K562 (cell line): ENCODE measurements around the gene PKHD1. TPM values are rescaled to one million over a fixed set of nuclear protein-coding genes. Genes with fewer than 3 reads are reported as not detected.

Experiments
- CREB3L1 ChIP-seq: fragments of 450-650 bp; IDR thresholded peaks from 2 replicates; pipeline ENCODE4 v1.6.1; 2014; ENCODE audit warnings: low read depth, mild to moderate bottlenecking, moderate library complexity, borderline replicate concordance
- HBP1 ChIP-seq: fragments of 450-650 bp; formaldehyde crosslinking; IDR thresholded peaks from 2 replicates; pipeline ENCODE4 v1.4.0; 2022; ENCODE audit warnings: missing genetic modification characterization
- HES1 ChIP-seq: fragments of 450-650 bp; IDR thresholded peaks from 2 replicates; pipeline ENCODE4 v1.6.1; 2016; ENCODE audit warnings: low read depth, mild to moderate bottlenecking, moderate library complexity
- PRPF4 ChIP-seq: fragments of 200-400 bp; formaldehyde crosslinking; IDR thresholded peaks from one replicate; pipeline ENCODE4 v1.6.1; 2017; ENCODE audit warnings: low read length, low read depth, mild to moderate bottlenecking; ENCODE audit not compliant: insufficient read depth, poor library complexity, severe bottlenecking
- RBBP5 ChIP-seq: fragments of 200-600 bp; sonication (generic); IDR thresholded peaks from 2 replicates; pipeline ENCODE4 v1.6.1; 2012; ENCODE audit warnings: borderline replicate concordance, mild to moderate bottlenecking, low read length, control low read depth, inconsistent platforms; ENCODE audit not compliant: insufficient read depth, poor library complexity, severe bottlenecking
- RBM14 ChIP-seq: fragments of 200-400 bp; formaldehyde crosslinking; IDR thresholded peaks from 2 replicates; pipeline ENCODE4 v1.6.1; 2018; ENCODE audit warnings: low read depth, mild to moderate bottlenecking, low read length, moderate library complexity, borderline replicate concordance; ENCODE audit not compliant: insufficient read depth
- TAF7 ChIP-seq: fragments of 450-650 bp; IDR thresholded peaks from 2 replicates; pipeline ENCODE4 v1.6.1; 2016; ENCODE audit warnings: missing genetic modification characterization, missing compliant biosample characterization
- ZFPM2 ChIP-seq: fragments of 250-450 bp; sonication (Bioruptor Pico); IDR thresholded peaks from 2 replicates; pipeline ENCODE4 v1.5.1; 2022; ENCODE audit warnings: mild to moderate bottlenecking
- ZNF436 ChIP-seq: fragments of 250-450, 450-650 bp; sonication (Bioruptor Pico); formaldehyde crosslinking; IDR thresholded peaks from 2 replicates; pipeline ENCODE4 v1.7.0; 2020; ENCODE audit warnings: mild to moderate bottlenecking
- polyA plus RNA-seq, 8 experiments: library from polyadenylated mRNA; depleted of rRNA in 4 of 8; stranded (reverse) in 5 of 8; unstranded in 3 of 8; fragments of >200 nt; fragmentation: Nextera tagmentation in 2 of 8; fragmentation: Illumina TruSeq in 1 of 8; extraction: Ambion mirVana in 2 of 8; extraction: Trizol in 1 of 8; gene quantifications; 2 replicates each; pipeline versions ENCODE4 v1.2.1 to v1.2.3, GENCODE V29; 2011 to 2014; ENCODE audit warnings: inconsistent platforms in 1 of 8, missing spikeins in 1 of 8
- total RNA-seq, 7 experiments: library from RNA; depleted of rRNA in 6 of 7; stranded (reverse); fragments of >200 nt in 6 of 7; fragmentation: Illumina TruSeq in 2 of 7; extraction: Trizol in 2 of 7; gene quantifications; 2 replicates each; pipeline versions ENCODE4 v1.2.1 to v1.2.3, GENCODE V29; 2011 to 2021; ENCODE audit warnings: low replicate concordance in 1 of 7

Gene PKHD1
- total and polyA plus RNA-seq, 9 of the 15 experiments (the other 6 are each of a cell fraction or from before 2014, with no cell fraction given) = 0.01 to 0.04 (median 0.01) TPM; not detected in 6

- TF ChIP-seq CREB3L1 (no peak), HBP1 (CRISPR knock-in tag) (no peak), TAF7 (no peak), HES1 (no peak), RBBP5 (no peak), ZFPM2 (CRISPR knock-in tag) (no peak), ZNF436 (CRISPR knock-in tag) (no peak), PRPF4 (no peak), RBM14 (no peak)
These were observed 461.0 kb downstream of the PKHD1 start (continued) for GRCh38 chr6:51626391-51626790.
